Muscle of leg (tissue), 16 donors: ENCODE results near the gene MGAT4D. TPM values are rescaled to one million over a fixed set of nuclear protein-coding genes. Genes with fewer than 3 reads are reported as not detected.
"Not testable (repeated sequence)": the region's sequence is repeated elsewhere in the genome, so short reads cannot be mapped to it uniquely, and the experiment has no call there.

Source experiments
- DNase-seq: peaks from one replicate; pipeline ENCODE4 v3.0.0; 2013
- H3K27ac ChIP-seq: one replicate; pipeline ENCODE4 v1.5.1; 2013; ENCODE audit warnings: mild to moderate bottlenecking, low read length, control low read depth
- H3K27me3 ChIP-seq: one replicate; pipeline ENCODE4 v1.6.1; 2013; ENCODE audit warnings: low read length; ENCODE audit not compliant: control insufficient read depth, insufficient read depth
- H3K36me3 ChIP-seq: one replicate; pipeline ENCODE4 v1.6.1; 2013; ENCODE audit warnings: low read length; ENCODE audit not compliant: control insufficient read depth, insufficient read depth
- H3K4me1 ChIP-seq: one replicate; pipeline ENCODE4 v1.6.1; 2013; ENCODE audit warnings: low read length; ENCODE audit not compliant: control insufficient read depth, insufficient read depth
- H3K4me3 ChIP-seq: one replicate; pipeline ENCODE4 v1.5.1; 2013; ENCODE audit warnings: low read length, control low read depth
- H3K9me3 ChIP-seq: replicated peaks from 2 replicates; pipeline ENCODE4 v1.6.1; 2013; ENCODE audit warnings: low read depth, low read length; ENCODE audit not compliant: control insufficient read depth
- WGBS: methylation state at CpG from one replicate; pipeline ENCODE4 v1.1.5; 2013; ENCODE audit warnings: missing lambda C conversion rate; ENCODE audit not compliant: insufficient coverage; 5-methylcytosine and 5-hydroxymethylcytosine counted together
- long read RNA-seq, 11 donors: transcript quantifications; one replicate each; lab custom pipeline, GENCODE V29; 2026
- polyA plus RNA-seq, 8 donors: library from polyadenylated mRNA; unstranded; fragments of 120-200 nt; gene quantifications; one replicate each; pipeline versions ENCODE4 v1.2.1 to v1.2.3, GENCODE V29; 2013; ENCODE audit warnings: inconsistent platforms in 1 of 8, low replicate concordance in 1 of 8; ENCODE audit not compliant: insufficient read length in 8 of 8, insufficient read depth in 1 of 8
- total RNA-seq: library from RNA; stranded (reverse); fragments of 120-200 nt; gene quantifications from one replicate; pipeline ENCODE4 v1.2.4, GENCODE V29; 2013

The MGAT4D gene
- total RNA-seq, result not detected
- not detected for polyA plus RNA-seq
- long read RNA-seq, donor 1, result 0 reads
- long read RNA-seq, donor 2, result 0 reads
- long read RNA-seq, donor 3, result 0 reads
- long read RNA-seq, donor 4, result 0 reads
- long read RNA-seq, donor 5, result 0 reads
- long read RNA-seq, donor 6, result 0 reads
- long read RNA-seq, donor 7, result 0 reads
- long read RNA-seq, donor 8, result 0 reads
- long read RNA-seq, donor 9, result 0 reads
- long read RNA-seq, donor 10, result 0 reads
- long read RNA-seq, donor 11, result 0 reads

- no peaks in the 10 kb centered on the region for H3K36me3 ChIP-seq
- DNase-seq, result peak; percentile 0
- H3K27me3 ChIP-seq, result peaks cover 32% of the 10 kb centered on the region
- H3K27ac ChIP-seq, result no peak within 1 kb of the TSS
- no peaks in the 10 kb centered on the region for H3K9me3 ChIP-seq
- H3K4me1 ChIP-seq, result no peaks in the 10 kb centered on the region
- 4% methylated on average over 68 of the region's 68 CpGs for WGBS
- peak within 1 kb of the TSS; percentile 11 for H3K4me3 ChIP-seq
Measured at GRCh38 chr4:140497747-140498636, at the start of gene MGAT4D. TSS of gene MGAT4D (minus strand) at chr4:140498293. CDS start at chr4:140498222, 71 bp downstream.

GRCh38 chr4:140533951-140534480 lies 35.9 kb upstream of the MGAT4D start:
- Histone ChIP-seq H3K36me3 (peaks cover 8% of the 10 kb centered on the region), H3K9me3 (no peaks in the 10 kb centered on the region), H3K27me3 (no peaks in the 10 kb centered on the region), H3K27ac (no peak overlapping the region), H3K4me1 (no peaks in the 10 kb centered on the region), H3K4me3 (no peak overlapping the region)
- WGBS, result 100% methylated on average over 1 of the region's 4 CpGs
- DNase-seq, result no peak

- H3K4me1 ChIP-seq, result no peaks in the 10 kb centered on the region
- no peak overlapping the region for H3K27ac ChIP-seq
- H3K36me3 ChIP-seq, result peaks cover 8% of the 10 kb centered on the region
- no peak for DNase-seq
- no peaks in the 10 kb centered on the region for H3K9me3 ChIP-seq
- no peak overlapping the region for H3K4me3 ChIP-seq
- no peaks in the 10 kb centered on the region for H3K27me3 ChIP-seq
- WGBS, result no CpG with 5 or more reads among the region's 1 CpG
Measured at GRCh38 chr4:140529434-140529833, 31.3 kb upstream of the MGAT4D start.

GRCh38 chr4:140523857-140524742 lies 26.0 kb upstream of the MGAT4D start, which contains the start of gene ELMOD2:
TSS of gene ELMOD2 (plus strand) at chr4:140524168. CDS start at chr4:140525429, 1,261 bp downstream.
- peak within 1 kb of the TSS; percentile 63 for H3K4me3 ChIP-seq
- H3K36me3 ChIP-seq, result peaks cover 8% of the 10 kb centered on the region
- H3K27ac ChIP-seq, result peak within 1 kb of the TSS; percentile 81
- WGBS, result under 1% methylated on average over 72 of the region's 77 CpGs
- H3K9me3 ChIP-seq, result no peaks in the 10 kb centered on the region
- no peaks in the 10 kb centered on the region for H3K27me3 ChIP-seq
- H3K4me1 ChIP-seq, result no peaks in the 10 kb centered on the region
- peak; percentile 99 for DNase-seq

GRCh38 chr4:140523370-140523856 lies 25.3 kb upstream of the MGAT4D start:
- 0% methylated on average over 2 of the region's 8 CpGs for WGBS
- Histone ChIP-seq H3K27me3 (no peaks in the 10 kb centered on the region), H3K4me1 (no peaks in the 10 kb centered on the region), H3K9me3 (no peaks in the 10 kb centered on the region), H3K36me3 (peaks cover 6% of the 10 kb centered on the region), H3K27ac (no peak overlapping the region), H3K4me3 (peak overlapping the region; percentile 63)
- DNase-seq, result no peak

GRCh38 chr4:140515423-140515822 lies 17.3 kb upstream of the MGAT4D start:
- no CpG with 5 or more reads among the region's 1 CpG for WGBS
- Histone ChIP-seq H3K36me3 (no peaks in the 10 kb centered on the region), H3K27ac (no peak overlapping the region), H3K4me3 (no peak overlapping the region), H3K27me3 (no peaks in the 10 kb centered on the region), H3K9me3 (no peaks in the 10 kb centered on the region), H3K4me1 (no peaks in the 10 kb centered on the region)
- no peak for DNase-seq

GRCh38 chr4:140513765-140514164 lies 15.7 kb upstream of the MGAT4D start:
- H3K27me3 ChIP-seq, H3K9me3 ChIP-seq: not testable (repeated sequence)

GRCh38 chr4:140504261-140504660 lies 6.2 kb upstream of the MGAT4D start:
- no peaks in the 10 kb centered on the region for H3K4me1 ChIP-seq
- H3K4me3 ChIP-seq, result no peak overlapping the region
- H3K27ac ChIP-seq, result no peak overlapping the region
- peaks cover 13% of the 10 kb centered on the region for H3K27me3 ChIP-seq
- no peaks in the 10 kb centered on the region for H3K36me3 ChIP-seq
- no peak for DNase-seq
- H3K9me3 ChIP-seq, result peaks cover 3% of the 10 kb centered on the region

More at GRCh38 chr4:140513765-140514164, 15.7 kb upstream of the MGAT4D start:
- WGBS, result 100% methylated on average over 1 of the region's 5 CpGs
- not testable (repeated sequence) for DNase-seq, H3K4me3 ChIP-seq, H3K27ac ChIP-seq, H3K36me3 ChIP-seq, H3K4me1 ChIP-seq

GRCh38 chr4:140499391-140499790 lies 1.3 kb upstream of the MGAT4D start:
- no peak for DNase-seq
- Histone ChIP-seq H3K36me3 (no peaks in the 10 kb centered on the region), H3K27ac (no peak overlapping the region), H3K9me3 (no peaks in the 10 kb centered on the region), H3K4me3 (no peak overlapping the region), H3K4me1 (no peaks in the 10 kb centered on the region), H3K27me3 (peaks cover 32% of the 10 kb centered on the region)
- WGBS, result 72% methylated on average over 3 of the region's 4 CpGs
